Activated CD4-positive, alpha-beta T cell treated with anti-CD3 and anti-CD28 coated beads, Interleukin-2, Interleukin-6, amounts not matched to agents 100 ng/mL and 50 ng/mL, durations not matched to agents 16 hours and 8 hours (primary cell): ENCODE results near the gene LILRB2.
A peak's percentile ranks its signal among the peaks of the same experiment; 100 is the strongest.
"Not testable (repeated sequence)": the region's sequence is repeated elsewhere in the genome, so short reads cannot be mapped to it uniquely, and the experiment has no call there.

ENCODE experiments used
- DNase-seq: peaks from one replicate; pipeline ENCODE4 v3.0.0-alpha.2; 2020

LILRB2 gene

DNA sequence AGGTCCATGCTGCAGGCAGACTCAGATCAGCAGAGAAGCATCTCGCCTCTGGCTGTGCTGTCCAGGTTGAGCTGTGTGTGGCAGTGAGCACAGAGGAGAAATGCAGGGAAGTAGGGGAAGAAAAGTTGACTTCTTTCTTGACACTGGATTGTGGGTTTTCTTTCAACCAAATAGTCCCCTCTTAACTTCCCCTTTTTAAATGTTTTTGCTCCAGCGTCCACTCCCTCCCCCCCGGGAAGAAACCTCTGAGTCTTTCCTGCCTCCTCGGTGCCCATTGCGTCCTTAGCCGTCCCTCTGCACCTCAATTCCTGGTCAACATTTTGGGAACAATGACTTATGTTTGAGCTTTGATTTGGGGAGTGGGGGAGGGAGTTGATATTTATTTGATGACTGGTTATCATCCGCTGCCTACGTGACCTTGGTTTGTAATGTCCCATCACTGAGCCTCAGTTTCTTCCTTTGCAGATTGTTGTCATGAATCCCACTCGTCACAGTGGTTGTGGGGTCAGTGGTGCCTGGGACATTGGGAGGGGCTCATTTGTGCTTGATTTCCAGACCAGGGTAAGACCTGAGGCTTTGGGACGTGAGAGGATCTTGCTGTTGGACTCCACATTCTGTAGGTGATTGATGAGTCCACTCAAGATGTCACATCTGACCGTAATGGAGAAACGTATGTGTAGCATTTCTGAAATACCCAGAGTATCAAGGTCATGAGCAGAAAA is at the start of gene LILRB2:
TSS of gene LILRB2 (minus strand) at position 104 of the 722 bp plus-strand sequence. CDS start 614 bp downstream, outside the sequence.
- no peak for DNase-seq

DNA sequence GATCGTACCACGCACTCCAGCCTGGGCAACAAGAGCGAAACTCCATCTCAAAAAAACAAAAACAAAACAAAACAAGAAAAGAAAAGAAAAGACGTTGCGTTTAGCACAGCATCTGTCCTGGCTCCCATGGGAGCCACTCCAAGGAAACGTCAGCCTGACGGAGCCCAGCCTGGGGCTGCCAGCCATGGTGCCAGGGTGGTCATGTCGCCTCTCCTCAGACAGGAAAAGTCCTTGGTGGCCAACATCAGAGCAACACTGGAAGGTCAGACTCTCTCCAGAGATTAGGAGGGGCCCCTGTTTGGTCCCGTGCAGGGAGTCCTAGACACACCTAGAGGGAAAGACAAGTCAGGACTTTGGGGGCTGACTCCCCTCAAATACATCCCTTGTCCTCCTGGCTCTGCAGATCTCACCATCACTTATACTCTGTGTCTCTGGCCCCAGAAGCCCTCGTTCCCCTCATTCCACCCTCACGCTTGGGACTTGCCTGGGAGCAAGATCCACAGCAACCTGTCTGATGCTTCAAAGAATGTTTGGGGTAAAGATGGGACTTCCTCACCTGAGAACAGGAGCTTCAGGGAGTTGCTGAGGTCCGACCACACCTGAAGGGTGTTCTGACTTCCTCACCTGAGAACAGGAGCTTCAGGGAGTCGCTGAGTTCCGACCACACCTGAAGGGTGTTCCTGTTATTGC is 48.7 kb upstream of the LILRB2 start:
- no peak for DNase-seq

DNA sequence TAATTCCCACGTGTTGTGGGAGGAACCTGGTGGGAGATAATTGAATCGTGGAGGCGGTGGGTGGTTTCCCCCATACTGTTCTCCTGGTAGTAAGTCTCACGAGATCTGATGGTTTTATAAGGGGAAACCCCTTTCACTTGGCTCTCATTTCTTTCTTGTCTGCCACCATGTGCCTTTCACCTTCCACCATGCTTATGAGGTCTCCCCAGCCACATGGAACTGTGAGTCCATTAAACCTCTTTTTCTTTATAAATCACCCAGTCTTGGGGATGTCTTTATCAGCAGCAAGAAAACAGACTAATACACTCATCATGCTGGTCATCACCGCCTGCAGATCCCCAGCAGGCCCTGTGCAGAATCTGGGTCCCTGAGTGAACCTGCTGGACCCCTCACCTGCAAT is 47.9 kb upstream of the LILRB2 start:
- not testable (repeated sequence) for DNase-seq

DNA sequence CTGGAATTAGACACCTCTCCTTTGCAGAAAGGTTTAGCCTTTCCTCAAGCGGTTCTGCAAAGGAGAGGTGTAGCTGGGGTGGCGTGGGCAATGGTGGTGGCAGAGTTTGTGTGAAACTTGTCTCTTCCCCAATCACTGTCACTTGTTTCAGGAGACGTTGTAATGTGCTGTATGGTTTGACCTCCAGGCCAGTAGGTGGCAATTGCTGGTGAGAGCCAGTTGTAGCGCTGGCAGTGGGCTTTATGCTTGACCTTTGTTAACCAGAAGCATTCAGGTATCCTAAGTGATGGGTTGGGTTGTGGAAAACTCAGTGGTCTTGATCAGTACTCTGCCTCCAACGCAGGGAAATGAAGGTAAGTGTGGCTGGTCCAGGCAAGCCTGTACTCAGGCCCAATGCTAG is 44.7 kb upstream of the LILRB2 start:
- DNase-seq: no peak

DNA sequence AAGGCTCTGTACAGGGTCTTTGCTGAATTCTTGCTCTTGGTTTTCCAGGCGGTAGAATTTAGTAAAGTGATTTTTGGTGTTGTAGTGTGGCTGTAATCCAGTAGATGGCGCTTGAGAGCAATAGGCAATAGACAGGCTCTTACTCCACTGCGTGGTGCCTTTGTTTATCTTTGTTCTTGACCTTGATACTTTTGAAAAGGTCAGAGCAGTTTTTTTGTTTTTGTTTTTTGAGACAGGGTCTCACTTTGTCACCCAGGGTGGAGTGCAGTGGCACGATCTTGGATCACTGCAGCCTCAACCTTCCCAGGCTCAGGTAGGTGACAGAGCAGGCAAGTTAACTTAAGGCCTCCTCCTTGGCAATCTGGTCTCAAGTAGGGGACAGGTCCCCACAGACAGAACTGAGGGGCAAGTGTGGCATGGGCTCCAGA is 44.3 kb upstream of the LILRB2 start:
- peak; percentile 65 for DNase-seq

DNA sequence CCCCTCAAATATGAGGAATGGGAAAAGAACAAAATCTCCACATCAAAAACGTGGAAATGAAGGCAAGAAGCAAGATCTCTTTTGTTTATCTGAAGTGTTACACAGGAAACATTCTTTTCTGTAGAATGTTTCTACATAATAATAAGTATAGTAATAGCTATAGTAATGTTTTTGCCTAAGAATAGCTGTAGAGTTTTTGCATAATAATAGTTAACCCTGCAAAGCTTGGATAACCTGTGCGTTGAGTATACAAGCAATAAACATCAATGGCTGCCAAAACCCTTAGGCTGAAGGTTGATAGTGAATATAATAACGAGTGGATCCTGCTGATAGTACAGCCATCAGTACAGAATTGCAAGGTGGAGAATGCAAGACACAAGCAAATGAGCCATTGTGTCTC is 43.2 kb upstream of the LILRB2 start:
- no peak for DNase-seq

DNA sequence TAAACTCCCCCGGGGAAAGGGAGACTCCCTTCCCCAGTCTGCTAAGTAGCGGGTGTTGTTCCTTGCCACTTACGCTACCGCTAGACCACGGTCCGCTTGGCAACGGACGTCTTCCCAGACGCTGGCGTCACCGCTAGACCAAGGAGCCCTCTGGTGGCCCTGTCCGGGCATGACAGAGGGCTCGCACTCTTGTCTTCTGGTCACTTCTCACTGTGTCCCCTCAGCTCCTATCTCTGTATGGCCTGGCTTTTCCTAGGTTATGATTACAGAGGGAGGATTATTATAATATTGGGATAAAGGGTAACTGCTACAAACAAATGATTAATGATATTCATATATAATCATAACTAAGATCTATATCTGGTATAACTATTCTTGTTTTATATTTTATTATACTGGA is 42.0 kb upstream of the LILRB2 start:
- not testable (repeated sequence) for DNase-seq

DNA sequence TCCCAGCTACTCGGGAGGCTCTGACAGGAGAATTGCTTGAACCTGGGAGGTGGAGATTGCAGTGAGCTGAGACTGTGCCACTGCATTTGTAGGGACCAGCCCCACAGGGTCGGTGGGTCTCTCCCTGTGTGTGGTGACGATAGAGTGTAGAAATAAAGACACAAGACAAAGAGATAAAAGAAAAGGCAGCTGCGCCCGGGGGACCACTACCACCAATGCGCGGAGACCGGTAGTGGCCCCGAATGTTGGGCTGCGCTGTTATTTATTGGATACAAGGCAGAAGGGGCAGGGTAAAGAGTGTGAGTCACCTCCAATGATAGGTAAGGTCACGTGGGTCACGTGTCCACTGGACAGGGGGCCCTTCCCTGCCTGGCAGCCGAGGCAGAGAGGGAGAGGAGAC is 41.4 kb upstream of the LILRB2 start:
- not testable (repeated sequence) for DNase-seq

DNA sequence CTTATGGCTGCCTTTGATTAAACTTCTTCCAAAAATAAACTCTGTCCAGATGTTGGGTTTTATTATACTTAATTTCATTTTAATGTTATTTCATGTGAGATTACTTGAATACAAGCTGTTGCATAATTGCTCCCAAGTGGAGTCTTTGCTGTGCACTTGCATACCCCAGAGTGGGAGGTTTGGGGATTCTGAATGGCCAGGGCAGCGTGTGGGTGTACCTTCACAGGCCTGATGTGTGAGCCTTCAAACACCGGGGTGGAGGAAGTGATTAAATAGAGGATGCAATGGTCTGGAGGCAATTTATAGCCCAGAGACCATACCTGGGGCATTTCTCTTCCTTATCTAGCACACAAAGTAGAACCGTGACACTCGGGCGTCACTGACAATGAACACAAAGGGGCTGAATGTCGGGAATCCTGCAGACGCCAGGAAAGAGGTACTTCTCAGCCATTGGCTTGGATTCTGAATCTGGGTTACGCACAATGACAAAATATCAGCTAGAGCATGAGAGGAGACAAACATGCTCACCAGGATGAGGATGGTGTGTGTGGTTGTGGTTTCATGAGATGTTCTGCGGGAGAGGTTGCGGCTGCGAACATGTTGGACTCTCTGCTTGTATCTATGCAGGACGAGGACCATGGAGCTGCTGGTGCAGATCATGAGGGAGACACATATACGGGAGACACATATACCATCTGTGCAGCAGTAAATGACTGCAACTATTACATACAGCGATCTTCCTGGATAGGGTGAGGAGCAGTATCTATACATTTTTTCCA is 39.2 kb upstream of the LILRB2 start:
- DNase-seq: no peak

DNA sequence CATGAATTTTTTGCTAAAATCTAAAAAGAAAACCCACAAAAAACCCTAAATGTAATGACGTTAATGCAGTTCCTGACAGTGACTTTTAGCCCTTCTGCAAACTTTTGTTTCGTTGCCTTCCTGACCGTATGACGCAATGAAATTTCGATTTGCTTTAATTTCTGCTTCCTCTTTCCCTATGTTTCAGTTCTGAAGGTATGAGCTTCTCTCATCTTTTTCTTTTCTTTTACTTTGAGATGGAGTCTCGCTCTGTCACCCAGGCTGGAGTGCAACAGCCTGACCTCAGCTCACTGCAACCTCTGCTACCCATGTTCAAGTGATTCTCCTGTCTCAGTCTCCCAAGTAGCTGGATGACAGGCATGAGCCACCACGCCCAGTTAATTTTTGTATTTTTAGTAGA is 38.1 kb upstream of the LILRB2 start:
- no peak for DNase-seq

DNA sequence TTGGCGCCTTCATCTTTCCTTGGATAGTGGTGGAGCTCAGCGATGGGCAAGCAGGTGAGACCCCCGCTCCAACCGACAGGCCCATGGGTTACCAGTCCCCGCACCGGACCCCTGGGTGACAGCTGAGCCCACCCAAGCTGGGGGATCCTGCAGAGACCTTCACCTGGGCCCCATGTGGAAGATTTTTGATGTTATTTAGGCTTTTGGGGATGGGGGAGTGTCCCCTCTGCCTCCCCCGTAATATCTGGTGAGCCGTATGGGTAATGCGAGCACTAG is 37.0 kb upstream of the LILRB2 start:
- DNase-seq: no peak

DNA sequence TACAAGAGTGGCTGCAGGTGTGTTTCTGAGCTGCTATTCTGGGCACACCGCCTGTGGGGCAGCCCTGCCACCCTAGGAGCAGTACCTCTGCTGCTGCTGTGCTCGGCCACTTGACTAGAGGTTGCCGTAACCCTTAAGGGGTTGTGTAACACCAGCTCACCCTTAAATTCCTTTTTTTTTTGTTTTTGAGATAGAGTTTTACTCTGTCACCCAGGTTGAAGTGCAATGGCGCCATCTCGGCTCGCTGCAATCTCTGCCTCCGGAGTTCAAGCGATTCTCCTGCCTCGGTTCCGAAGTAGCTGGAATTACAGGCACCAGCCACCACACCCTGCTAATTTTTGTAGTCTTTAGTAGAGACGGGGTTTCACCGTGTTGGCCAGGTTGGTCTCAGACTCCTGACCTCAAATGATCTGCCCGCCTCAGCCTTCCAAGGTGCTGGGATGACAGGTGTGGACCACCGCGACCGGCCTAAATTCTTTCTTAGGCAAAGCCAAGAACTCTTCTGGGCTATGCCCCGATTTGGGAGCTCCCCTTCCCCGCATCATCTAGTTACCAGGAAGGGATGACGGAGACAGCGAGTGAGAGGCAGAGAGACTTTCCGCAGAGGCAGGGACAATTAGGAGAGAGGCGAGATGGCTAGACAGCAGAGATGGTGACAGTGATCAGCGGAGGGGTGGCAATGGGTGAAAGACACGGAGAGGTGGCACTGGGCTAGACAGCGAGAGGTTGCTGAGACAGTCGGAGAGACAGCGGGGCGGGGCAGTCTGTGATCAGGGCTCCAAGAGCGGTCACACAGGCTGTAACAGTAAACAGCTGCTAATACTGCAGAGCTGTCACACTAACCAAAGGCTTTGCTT is 36.4 kb upstream of the LILRB2 start:
- DNase-seq: no peak

DNA sequence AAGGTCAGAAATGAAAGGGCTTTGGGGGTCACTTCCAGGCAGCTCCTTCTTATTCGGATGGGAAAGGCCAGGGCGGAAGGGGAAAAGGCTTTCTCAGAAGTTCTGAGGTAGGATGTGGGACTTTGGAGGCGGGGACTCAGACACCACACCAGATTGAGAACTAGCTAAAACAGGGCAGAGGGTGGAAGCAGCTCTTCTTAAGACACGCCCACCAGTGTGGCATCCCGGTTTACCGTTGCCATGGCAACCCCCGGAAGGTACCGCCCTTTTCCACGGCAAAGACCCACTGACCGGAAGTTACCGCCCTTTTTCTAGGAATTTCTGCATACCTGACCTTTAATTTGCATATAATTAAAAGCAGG is 35.8 kb upstream of the LILRB2 start:
- DNase-seq: peak; percentile 6

DNA sequence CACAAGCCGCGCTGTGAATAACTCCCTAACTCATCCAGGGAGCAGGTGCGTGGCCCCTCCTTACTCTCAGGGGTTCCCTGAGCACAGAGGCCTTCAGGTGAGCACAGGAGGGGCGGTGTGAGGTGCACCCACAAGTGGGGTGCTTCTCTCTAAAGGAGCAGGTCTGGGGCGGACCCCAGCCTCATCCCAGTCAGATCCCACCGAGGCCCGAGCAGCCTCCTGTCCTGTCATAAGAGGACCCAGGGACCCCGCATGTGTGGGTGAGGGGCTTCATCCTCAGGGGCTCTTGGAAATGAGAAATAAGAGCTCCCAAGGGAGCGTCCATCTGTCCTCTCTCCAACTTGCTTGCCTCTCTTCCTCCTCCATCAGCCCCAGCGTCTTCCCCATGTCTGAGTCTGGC is 35.0 kb upstream of the LILRB2 start:
- DNase-seq: no peak

DNA sequence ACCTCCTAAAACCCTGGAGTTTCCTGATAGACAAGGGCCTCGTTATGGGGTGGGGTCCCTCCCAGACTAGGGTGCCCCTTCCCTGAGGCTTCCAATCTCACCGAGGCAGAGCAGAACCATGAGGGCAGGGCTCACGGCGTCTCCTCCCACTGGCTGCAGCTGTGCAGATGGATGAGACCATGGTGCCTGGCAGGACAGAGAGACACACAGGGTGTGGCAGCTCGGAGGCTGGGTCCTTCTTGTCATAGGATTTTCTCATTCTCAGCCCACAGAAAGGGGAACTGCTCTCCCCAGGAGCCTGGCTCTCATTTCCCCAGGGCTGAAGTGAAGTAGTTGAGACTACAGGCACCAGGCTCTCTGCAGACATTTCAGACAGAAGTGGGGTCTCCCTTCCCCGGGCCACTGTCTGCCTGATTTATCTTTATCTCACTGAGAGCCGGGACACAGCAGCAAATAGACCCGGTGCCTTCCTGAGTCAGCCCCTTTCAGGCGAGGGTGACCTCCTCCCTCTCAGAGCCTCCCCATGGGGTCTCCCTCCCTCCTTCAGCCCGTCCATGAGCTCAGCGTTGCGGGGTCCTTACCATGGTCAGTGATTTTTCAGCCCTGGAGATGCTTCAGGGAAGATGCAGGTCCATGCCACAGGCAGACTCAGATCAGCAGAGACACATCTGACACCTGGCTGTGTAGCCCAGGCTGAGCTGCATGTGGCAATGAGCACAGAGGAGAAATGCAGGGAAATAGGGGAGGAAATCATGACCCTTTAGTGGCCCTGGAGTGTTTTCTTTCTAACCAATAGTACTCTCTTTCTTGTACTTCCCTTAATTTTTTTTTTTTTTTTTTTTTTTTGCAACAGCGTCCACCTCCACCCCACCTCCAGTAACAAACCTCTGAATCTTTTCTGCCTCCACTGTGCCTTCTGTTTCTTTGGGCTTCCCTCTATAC is 31.8 kb upstream of the LILRB2 start, which contains the start of gene LILRA5:
TSS of gene LILRA5 (minus strand) at position 731 of the 942 bp plus-strand sequence. CDS start at position 584, 147 bp downstream.
- no peak for DNase-seq

DNA sequence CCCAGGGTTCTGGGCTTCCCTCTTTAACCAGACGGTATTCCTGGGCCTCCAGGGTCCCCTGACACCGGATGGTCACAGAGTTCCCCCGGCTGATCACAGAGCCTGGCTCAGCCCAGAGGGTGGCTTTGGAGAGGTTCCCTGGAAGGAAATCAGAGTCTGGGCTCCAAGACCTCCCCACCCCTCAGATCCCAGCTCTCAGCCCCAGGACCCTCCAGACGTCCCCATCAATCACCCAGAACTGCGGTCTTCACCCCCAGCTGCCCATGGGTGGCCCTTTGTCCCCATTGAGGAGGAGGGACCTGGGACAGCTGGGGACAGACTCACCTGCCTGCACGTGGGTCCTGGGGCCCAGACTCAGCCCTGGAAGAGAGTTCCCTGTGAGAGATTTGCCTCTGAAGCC is 31.1 kb upstream of the LILRB2 start:
- DNase-seq: no peak

DNA sequence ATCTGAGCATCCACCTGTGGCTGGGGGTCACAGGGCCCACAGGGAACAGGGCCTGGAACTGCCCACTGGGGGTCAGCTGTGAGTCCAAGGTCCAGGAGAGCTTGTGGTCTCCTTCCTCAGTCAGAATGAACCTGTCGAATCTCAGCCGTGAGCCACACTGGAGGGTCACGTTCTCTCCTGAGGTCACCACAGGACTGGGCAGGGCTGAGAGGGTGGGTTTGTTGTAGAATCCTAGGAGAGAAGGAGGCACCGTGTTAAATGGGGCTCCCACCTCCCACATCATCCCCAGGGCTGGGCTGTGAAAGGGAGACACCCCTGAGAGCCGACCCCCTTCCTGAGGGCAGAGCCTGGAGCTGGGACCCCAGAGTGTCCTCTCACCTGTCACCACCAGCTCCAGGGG is 30.6 kb upstream of the LILRB2 start:
- no peak for DNase-seq

DNA sequence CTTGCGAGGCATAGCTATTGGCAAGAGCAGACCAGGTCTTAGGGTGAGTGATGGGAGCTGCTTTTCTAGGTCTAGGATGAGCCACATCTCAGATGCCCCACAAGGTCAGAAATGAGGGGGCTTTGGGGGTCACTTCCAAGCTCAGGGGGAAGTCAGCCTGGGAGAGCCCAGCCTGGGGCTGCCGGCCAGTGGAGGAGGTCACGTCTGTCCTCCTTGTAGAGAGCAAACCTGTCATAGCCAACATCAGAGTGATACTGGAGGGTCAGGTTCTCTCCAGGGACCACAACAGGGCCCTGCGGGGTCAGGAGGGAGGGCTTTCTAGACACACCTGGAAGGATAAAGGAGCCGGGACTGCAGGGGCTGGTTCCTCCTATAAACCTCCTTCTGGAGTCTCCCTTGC is 29.6 kb upstream of the LILRB2 start:
- no peak for DNase-seq

DNA sequence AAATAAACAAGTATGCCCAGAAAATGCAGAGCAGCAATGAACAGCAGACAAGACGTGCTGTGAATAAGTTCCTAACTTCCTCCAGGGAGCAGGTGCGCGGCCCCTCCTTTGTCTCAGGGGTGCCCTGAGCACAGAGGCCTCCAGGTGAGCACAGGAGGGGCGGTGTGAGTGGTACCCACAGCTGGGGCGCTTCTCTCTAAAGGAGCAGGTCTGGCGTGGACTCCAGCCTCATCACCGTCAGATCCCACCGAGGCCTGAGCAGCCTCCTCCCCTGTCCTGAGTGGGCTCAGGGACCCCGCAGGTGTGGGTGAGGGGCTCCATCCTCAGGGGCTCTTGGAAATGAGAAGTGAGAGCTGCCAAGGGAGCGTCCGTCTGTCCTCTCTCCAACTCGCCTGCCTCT is 28.9 kb upstream of the LILRB2 start:
- no peak for DNase-seq

DNA sequence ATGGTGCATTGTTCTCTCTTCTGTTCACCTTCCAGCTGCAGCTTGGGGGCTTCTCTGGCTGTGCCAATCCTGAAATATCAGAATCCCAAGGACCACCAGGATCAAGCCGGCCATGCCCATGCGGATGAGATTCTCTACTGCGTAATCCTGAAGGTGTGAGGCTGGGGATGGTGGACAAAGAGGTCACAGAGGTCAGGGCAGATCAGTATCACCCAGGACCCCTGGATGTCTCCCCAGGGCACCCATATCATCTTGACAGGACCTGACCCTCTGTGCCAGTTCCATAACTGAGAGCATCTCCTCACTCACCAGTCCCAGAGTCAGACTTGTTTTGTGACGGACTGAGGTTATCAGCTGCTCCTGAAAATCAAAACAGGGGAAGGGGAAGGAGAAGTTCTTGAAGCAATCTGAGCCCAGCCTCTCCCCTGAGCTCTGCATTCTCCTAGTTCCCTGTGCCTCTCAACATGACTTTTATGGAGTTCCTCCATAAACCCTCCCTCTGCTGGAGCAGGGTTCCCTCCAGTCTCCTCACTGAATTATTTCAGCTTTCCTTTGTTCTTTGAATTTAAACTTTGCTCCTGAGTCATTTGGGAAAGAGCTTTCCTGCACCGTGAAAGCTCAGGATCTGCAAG is 26.6 kb upstream of the LILRB2 start:
- DNase-seq: no peak

DNA sequence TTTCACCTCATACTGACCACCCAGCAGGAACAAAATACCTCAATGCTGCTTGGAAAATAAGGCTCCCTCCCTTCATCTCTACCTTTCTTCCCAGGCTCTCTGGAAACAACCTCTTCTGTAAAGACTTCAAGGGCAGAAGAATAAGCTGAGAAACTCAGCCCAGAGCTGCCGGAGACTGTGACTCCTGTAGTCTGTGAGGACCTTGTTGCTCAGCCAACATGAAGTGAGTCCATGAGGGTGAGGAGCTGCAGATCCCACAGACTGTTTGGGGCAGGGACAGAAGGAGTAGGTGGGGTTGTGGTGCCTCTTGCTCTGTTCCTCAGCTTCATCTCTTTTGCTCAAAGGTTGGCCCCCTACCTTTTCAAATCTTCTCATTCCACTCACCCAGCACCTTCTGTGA is 24.2 kb upstream of the LILRB2 start:
- no peak for DNase-seq
